ENCODE measurements around the gene MAZ. TPM values are rescaled to one million over a fixed set of nuclear protein-coding genes. Genes with fewer than 3 reads are reported as not detected.

MAZ gene
- total and polyA plus RNA-seq, 2 experiments from 2014 or later = 132 to 190 TPM

- Histone ChIP-seq H3K9me2 (replicated peaks; ENCODE audit: insufficient read depth) (no peaks in the 10 kb centered on the region), H4K20me1 (ENCODE audit: insufficient read depth, poor library complexity, severe bottlenecking) (no peaks in the 10 kb centered on the region), H3K9me3 (ENCODE audit: low read depth) (no peaks in the 10 kb centered on the region), H3K4me1 (ENCODE audit: insufficient read depth) (peaks cover 1% of the 10 kb centered on the region), H3K79me2 (no peaks in the 10 kb centered on the region), H3K27ac (no peak overlapping the region), H3K4me3 (no peak overlapping the region), H2AFZ (no peak overlapping the region), H3K36me3 (replicated peaks; ENCODE audit: insufficient read depth, low read depth) (no peaks in the 10 kb centered on the region), H3K4me2 (no peak overlapping the region), H3K27me3 (no peaks in the 10 kb centered on the region)
- TF ChIP-seq EZH2phosphoT487 (IDR thresholded peaks at IDR 0.05; ENCODE audit: low read depth, severe bottlenecking, unreplicated experiment) = no peak
- TF ChIP-seq, protein P1, sequence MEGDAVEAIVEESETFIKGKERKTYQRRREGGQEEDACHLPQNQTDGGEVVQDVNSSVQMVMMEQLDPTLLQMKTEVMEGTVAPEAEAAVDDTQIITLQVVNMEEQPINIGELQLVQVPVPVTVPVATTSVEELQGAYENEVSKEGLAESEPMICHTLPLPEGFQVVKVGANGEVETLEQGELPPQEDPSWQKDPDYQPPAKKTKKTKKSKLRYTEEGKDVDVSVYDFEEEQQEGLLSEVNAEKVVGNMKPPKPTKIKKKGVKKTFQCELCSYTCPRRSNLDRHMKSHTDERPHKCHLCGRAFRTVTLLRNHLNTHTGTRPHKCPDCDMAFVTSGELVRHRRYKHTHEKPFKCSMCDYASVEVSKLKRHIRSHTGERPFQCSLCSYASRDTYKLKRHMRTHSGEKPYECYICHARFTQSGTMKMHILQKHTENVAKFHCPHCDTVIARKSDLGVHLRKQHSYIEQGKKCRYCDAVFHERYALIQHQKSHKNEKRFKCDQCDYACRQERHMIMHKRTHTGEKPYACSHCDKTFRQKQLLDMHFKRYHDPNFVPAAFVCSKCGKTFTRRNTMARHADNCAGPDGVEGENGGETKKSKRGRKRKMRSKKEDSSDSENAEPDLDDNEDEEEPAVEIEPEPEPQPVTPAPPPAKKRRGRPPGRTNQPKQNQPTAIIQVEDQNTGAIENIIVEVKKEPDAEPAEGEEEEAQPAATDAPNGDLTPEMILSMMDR (IDR thresholded peaks at IDR 0.05; ENCODE audit: poor library complexity) = no peak
- no peak for TF ChIP-seq EZH2 (IDR thresholded peaks at IDR 0.05; ENCODE audit: borderline replicate concordance)
- no peak for DNase-seq (ENCODE audit: low spot score)
- WGBS (ENCODE audit: low lambda C conversion rate, missing lambda C conversion rate) = 88% methylated on average over 3 of the region's 3 CpGs
Measured at GRCh38 chr16:29850998-29851397, 44.7 kb downstream of the MAZ start.

GRCh38 chr16:29852654-29853053 lies 46.3 kb downstream of the MAZ start:
- WGBS (ENCODE audit: low lambda C conversion rate, missing lambda C conversion rate) = 74% methylated on average over 7 of the region's 7 CpGs
- Histone ChIP-seq H3K79me2 (no peaks in the 10 kb centered on the region), H3K4me1 (ENCODE audit: insufficient read depth) (peaks cover 6% of the 10 kb centered on the region), H3K36me3 (replicated peaks; ENCODE audit: insufficient read depth, low read depth) (no peaks in the 10 kb centered on the region), H3K4me2 (no peak overlapping the region), H3K9me3 (ENCODE audit: low read depth) (no peaks in the 10 kb centered on the region), H3K27ac (no peak overlapping the region), H4K20me1 (ENCODE audit: insufficient read depth, poor library complexity, severe bottlenecking) (no peaks in the 10 kb centered on the region), H2AFZ (no peak overlapping the region), H3K27me3 (no peaks in the 10 kb centered on the region), H3K4me3 (no peak overlapping the region), H3K9me2 (replicated peaks; ENCODE audit: insufficient read depth) (no peaks in the 10 kb centered on the region)
- DNase-seq (ENCODE audit: low spot score) = no peak
- no peak for TF ChIP-seq EZH2 (IDR thresholded peaks at IDR 0.05; ENCODE audit: borderline replicate concordance)
- TF ChIP-seq EZH2phosphoT487 (IDR thresholded peaks at IDR 0.05; ENCODE audit: low read depth, severe bottlenecking, unreplicated experiment) = no peak
- TF ChIP-seq, protein P1 (IDR thresholded peaks at IDR 0.05; ENCODE audit: poor library complexity) = no peak

DNA sequence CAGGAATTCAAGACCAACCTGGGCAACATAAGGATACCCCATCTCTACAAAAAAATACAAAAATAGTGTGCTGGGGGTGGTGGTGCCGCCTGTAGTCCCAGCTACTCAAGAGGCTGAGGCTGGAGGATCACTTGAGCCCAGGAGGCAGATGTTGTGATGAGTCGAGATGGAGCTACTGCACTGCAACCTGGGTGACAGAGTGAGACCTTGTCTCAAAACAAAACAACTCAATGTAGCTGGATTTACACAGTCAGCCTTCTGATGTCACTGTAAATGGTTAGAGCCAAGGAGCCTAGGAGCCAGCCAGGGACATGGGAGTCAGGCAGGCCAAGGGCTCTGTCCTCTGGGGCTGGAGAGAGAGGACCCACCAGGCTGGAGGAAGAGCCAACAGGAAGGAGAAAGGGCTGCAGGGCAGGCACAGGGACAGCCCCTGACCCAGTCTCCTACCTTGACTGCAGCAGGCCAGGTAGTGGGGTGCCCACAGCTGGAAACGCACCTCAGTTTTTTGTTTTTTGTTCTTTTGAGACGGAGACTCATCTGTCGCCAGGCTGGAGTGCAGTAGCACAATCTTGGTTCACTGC lies 48.3 kb downstream of the MAZ start:
- H3K36me3 ChIP-seq (replicated peaks; ENCODE audit: insufficient read depth, low read depth) = no peaks in the 10 kb centered on the region
- no peak overlapping the region for H3K4me2 ChIP-seq
- 93% methylated on average over 5 of the region's 5 CpGs for WGBS (ENCODE audit: low lambda C conversion rate, missing lambda C conversion rate)

More for the DNA sequence above, 48.3 kb downstream of the MAZ start:
- no peak overlapping the region for H2AFZ ChIP-seq
- no peak for DNase-seq (ENCODE audit: low spot score)
- no peaks in the 10 kb centered on the region for H3K9me2 ChIP-seq (replicated peaks; ENCODE audit: insufficient read depth)
- no peaks in the 10 kb centered on the region for H3K27me3 ChIP-seq
- H4K20me1 ChIP-seq (ENCODE audit: insufficient read depth, poor library complexity, severe bottlenecking) = no peaks in the 10 kb centered on the region
- no peak overlapping the region for H3K4me3 ChIP-seq
- TF ChIP-seq, protein P1 (IDR thresholded peaks at IDR 0.05; ENCODE audit: poor library complexity) = no peak
- TF ChIP-seq EZH2phosphoT487 (IDR thresholded peaks at IDR 0.05; ENCODE audit: low read depth, severe bottlenecking, unreplicated experiment) (no peak), EZH2 (IDR thresholded peaks at IDR 0.05; ENCODE audit: borderline replicate concordance) (no peak)
- no peaks in the 10 kb centered on the region for H3K9me3 ChIP-seq (ENCODE audit: low read depth)
- peaks cover 6% of the 10 kb centered on the region for H3K4me1 ChIP-seq (ENCODE audit: insufficient read depth)
- no peaks in the 10 kb centered on the region for H3K79me2 ChIP-seq
- no peak overlapping the region for H3K27ac ChIP-seq

Data from hepatocyte (in vitro differentiated cells).